Prostate gland (tissue), 2 donors: ENCODE measurements around the gene GRIN3B. TPM values are rescaled to one million over a fixed set of nuclear protein-coding genes. Genes with fewer than 3 reads are reported as not detected.

ENCODE experiments used
- DNase-seq: peaks from one replicate; pipeline ENCODE4 v3.0.0-alpha.2; 2019; ENCODE audit warnings: low spot score
- H3K27ac ChIP-seq, 2 donors: fragments of 200-600 bp; sonication (generic); 2 replicates each; pipeline ENCODE4 v1.5.1; 2017 to 2019
- H3K27me3 ChIP-seq: fragments of 200-600 bp; sonication (generic); replicated peaks from 2 replicates; pipeline ENCODE4 v1.5.1; 2019; ENCODE audit not compliant: insufficient read depth
- H3K36me3 ChIP-seq, 2 donors: fragments of 200-600 bp; sonication (generic); 1 replicate in 1 of 2; 2 replicates in 1 of 2; pipeline versions ENCODE4 v1.5.1 to v1.8.1; 2017 to 2019
- H3K4me1 ChIP-seq: fragments of 200-600 bp; sonication (generic); replicated peaks from 2 replicates; pipeline ENCODE4 v1.5.1; 2019
- H3K4me3 ChIP-seq, 2 donors: fragments of 200-600 bp; sonication (generic); 2 replicates each; pipeline ENCODE4 v1.5.1; 2017 to 2019
- H3K9me3 ChIP-seq: fragments of 200-600 bp; sonication (generic); 2 replicates; pipeline ENCODE4 v1.5.1; 2017
- POLR2A ChIP-seq: fragments of 450-650 bp; IDR thresholded peaks from one replicate; pipeline ENCODE4 v1.6.1; 2016; ENCODE audit warnings: antibody characterized with exemption, mild to moderate bottlenecking
- POLR2AphosphoS5 ChIP-seq: sonication (generic); formaldehyde crosslinking; IDR thresholded peaks from one replicate; pipeline ENCODE4 v1.6.1; 2017; ENCODE audit warnings: antibody characterized with exemption
- WGBS: methylation state at CpG from one replicate; pipeline ENCODE4 v1.1.5; 2018; 5-methylcytosine and 5-hydroxymethylcytosine counted together
- intact Hi-C: fragments of 100-400 bp; cut with DNase I; formaldehyde crosslinking; loops from one replicate; pipeline ENCODE4 v1.14.2; 2022
- total RNA-seq, 2 donors: library from RNA; depleted of rRNA; stranded (reverse); fragments of >200 nt; gene quantifications; one replicate each; pipeline ENCODE4 v1.1.0, GENCODE V29; 2016
- TF ChIP-seq, protein P1 (sequence below), 4 experiments: fragments of 200-600 bp in 2 of 4; fragments of 450-650 bp in 2 of 4; sonication (generic) in 2 of 4; IDR thresholded peaks; 1 replicate in 3 of 4; 2 replicates in 1 of 4; pipeline ENCODE4 v1.5.1; 2016 to 2019; ENCODE audit warnings: antibody characterized with exemption in 4 of 4, mild to moderate bottlenecking in 2 of 4, moderate library complexity in 2 of 4

The GRIN3B gene
- total RNA-seq, 2 donors from 2014 or later: 0.34 TPM; not detected in 1

DNA sequence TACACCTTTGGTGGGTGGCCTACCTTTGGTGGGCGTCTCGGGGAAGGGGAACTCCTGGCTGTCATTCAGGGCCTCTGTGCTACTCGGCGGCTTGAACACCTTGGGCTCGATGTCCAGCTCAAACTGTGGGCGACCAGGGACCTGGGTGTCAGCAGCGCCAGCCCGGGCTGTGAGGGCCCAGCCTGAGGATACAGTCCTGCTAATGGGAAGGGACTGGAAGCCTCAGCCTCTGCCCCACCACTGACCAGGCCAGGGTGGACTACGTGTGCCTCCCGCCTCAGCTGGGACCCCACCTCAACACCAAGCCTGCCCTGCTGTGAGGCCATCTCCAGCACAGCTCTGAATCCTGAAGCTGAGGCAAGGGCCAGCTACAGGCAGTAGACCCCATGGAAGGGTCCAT is 13.0 kb downstream of the GRIN3B start:
- TF ChIP-seq, protein P1, sequence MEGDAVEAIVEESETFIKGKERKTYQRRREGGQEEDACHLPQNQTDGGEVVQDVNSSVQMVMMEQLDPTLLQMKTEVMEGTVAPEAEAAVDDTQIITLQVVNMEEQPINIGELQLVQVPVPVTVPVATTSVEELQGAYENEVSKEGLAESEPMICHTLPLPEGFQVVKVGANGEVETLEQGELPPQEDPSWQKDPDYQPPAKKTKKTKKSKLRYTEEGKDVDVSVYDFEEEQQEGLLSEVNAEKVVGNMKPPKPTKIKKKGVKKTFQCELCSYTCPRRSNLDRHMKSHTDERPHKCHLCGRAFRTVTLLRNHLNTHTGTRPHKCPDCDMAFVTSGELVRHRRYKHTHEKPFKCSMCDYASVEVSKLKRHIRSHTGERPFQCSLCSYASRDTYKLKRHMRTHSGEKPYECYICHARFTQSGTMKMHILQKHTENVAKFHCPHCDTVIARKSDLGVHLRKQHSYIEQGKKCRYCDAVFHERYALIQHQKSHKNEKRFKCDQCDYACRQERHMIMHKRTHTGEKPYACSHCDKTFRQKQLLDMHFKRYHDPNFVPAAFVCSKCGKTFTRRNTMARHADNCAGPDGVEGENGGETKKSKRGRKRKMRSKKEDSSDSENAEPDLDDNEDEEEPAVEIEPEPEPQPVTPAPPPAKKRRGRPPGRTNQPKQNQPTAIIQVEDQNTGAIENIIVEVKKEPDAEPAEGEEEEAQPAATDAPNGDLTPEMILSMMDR (IDR thresholded peaks at IDR 0.05): no peak
- no peak for TF ChIP-seq POLR2AphosphoS5
- TF ChIP-seq POLR2A: no peak
- Histone ChIP-seq H3K27ac (no peak overlapping the region), H3K27me3 (no peaks in the 10 kb centered on the region), H3K36me3 (peaks cover 6 to 23% of the 10 kb centered on the region in 2 donors), H3K4me3 (no peak overlapping the region), H3K9me3 (no peaks in the 10 kb centered on the region), H3K4me1 (peaks cover 28% of the 10 kb centered on the region)
- whole genome bisulfite sequencing: 92% methylated on average over 10 of the region's 10 CpGs
- no peak for DNase-seq
- intact Hi-C loops: no loop called here

DNA sequence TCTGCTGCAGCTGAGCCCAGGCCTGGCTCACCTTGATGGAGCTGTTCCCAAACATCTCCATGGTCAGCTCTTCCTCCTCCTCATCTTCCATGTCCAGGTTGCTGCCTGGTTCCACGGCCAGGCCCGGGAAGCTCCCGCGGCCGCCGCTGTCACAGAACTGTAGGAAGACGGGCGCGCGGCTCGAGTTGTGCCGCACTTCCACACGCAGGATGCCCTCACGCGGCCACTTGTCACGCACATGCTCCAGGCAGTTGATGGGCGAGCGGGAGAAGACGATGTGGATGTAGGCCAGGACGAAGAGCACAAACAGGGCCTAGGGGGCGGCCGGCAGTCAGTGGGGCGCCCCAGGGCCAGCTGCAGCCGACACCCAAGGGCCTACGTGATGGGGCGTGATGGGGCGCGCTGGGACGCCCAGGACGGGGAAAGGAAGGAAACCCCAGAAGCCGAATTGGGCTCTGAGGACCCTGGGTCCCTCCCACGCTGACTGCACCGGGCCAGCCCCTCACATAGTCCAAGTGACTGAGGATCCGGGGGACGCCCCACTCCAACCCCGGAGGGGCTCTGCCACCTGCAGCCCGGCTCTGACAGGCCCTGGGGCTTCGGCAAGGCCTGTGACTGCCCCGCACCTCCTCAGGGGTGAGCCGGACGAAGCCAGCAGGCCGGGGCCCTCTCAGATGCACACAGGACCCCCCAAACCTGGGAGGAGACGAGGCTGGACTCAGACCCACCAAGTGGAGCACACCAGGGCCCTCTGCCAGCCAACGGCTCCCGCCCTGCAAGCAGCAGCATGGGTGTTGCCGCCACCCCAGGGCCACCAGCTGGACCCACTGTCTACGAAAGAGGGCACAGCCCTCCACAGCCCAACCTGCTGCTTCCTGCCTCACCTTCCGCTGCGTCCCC is 14.2 kb downstream of the GRIN3B start:
- no peak for DNase-seq
- peaks cover 6 to 23% of the 10 kb centered on the region in 2 donors for H3K36me3 ChIP-seq
- H3K4me1 ChIP-seq: peaks cover 36% of the 10 kb centered on the region
- intact Hi-C loops: no loop called here
- H3K4me3 ChIP-seq: no peak overlapping the region
- H3K27me3 ChIP-seq: no peaks in the 10 kb centered on the region
- TF ChIP-seq, protein P1 (IDR thresholded peaks at IDR 0.05): no peak
- TF ChIP-seq POLR2A (no peak), POLR2AphosphoS5 (no peak)
- H3K9me3 ChIP-seq: no peaks in the 10 kb centered on the region
- H3K27ac ChIP-seq: no peak overlapping the region
- 89% methylated on average over 49 of the region's 49 CpGs for WGBS

DNA sequence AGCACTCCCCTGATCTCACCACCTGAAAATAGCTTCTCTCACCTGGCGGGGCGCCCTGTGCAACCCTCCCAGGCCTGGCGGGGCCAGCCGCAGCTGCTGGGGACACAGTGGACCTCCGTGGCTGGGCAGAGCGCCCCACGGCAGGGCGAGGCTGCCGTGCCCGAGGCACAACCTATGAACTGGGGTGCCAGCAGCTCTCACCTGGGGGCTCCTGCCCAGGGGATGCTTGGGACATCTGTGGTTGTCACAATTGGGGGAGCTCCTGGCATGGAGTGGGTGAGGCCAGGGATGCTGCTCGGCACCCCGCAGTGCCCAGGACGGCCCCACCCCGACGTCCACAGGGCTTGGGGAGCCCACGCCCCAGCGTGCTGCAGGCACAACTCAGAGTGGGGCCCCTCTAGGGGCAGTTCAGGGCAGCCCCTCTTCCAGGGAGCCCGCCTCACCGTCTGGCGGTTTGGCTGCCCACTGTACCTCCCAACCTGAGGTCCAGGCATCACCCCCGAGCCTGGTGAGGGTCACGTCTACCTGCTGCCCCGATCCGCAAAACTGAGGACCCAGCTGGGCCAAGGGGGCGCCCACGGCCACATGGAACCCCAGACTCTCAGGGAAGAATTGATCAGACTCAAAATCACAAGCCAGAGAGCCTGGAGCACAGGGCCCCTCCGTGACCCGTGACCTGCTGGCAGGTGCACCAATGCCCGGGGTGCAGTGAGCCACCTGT is 15.0 kb downstream of the GRIN3B start:
- H3K9me3 ChIP-seq: no peaks in the 10 kb centered on the region
- peaks cover 40% of the 10 kb centered on the region for H3K4me1 ChIP-seq
- TF ChIP-seq POLR2A (no peak), POLR2AphosphoS5 (no peak)
- TF ChIP-seq, protein P1 (IDR thresholded peaks at IDR 0.05): no peak
- H3K27ac ChIP-seq: no peak overlapping the region
- no peak overlapping the region for H3K4me3 ChIP-seq
- intact Hi-C loops: no loop called here
- peaks cover 6 to 21% of the 10 kb centered on the region in 2 donors for H3K36me3 ChIP-seq
- 78% methylated on average over 22 of the region's 29 CpGs for WGBS
- H3K27me3 ChIP-seq: no peaks in the 10 kb centered on the region
- no peak for DNase-seq

DNA sequence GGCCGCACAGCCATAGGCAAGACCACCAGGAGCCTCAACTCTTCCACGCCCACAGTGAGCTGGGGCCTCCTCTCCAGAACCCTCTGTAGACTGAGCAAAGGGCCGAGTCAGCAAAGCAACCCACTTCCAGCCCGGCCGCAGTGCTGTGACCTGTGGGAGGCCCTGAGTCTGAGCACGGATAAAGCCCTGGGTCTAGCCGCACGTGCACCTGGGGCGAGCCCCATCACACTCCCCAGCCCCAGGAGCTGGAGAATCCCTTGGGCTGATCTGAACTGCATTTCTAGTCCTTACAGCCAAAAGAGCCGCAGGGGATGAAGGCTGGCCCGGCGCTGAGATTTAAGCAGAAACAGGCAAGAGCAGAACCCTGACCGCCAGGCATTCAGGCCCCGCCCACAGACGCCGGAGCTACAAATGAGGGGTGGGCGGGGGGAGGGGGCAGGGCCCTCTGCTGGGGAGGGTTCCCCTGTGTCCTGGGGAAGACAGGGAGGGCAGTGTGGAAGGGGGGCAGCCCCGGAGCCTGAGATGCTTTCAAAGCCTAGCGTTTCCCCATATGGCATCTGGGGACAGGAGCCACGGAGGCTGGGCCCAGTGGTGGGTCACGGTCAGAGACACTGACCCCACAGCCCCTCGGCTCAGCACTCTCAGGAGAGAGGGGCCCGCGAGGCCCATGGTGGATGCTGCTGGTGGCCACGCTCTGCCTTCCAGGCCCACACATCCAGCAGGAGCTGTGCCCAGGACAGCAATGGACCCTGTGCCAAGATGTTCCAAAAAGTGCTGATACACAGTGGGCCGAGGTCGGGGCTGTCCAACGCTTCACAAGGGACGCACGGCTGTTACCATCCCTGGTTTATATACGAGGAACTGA is 15.8 kb downstream of the GRIN3B start:
- intact Hi-C loops: no loop called here
- Histone ChIP-seq H3K27ac (no peak overlapping the region), H3K36me3 (peaks cover 6 to 13% of the 10 kb centered on the region in 2 donors)

More for the DNA sequence above, 15.8 kb downstream of the GRIN3B start:
- DNase-seq: no peak
- Histone ChIP-seq H3K4me1 (peaks cover 40% of the 10 kb centered on the region), H3K9me3 (no peaks in the 10 kb centered on the region), H3K4me3 (no peak overlapping the region), H3K27me3 (no peaks in the 10 kb centered on the region)
- no peak for TF ChIP-seq POLR2AphosphoS5
- TF ChIP-seq, protein P1 (IDR thresholded peaks at IDR 0.05): no peak
- no peak for TF ChIP-seq POLR2A
- 65% methylated on average over 31 of the region's 31 CpGs for WGBS
